KMS-11 (cell line): ENCODE data around the gene CTSF.
"Not testable (repeated sequence)": the region's sequence is repeated elsewhere in the genome, so short reads cannot be mapped to it uniquely, and the experiment has no call there.

Experiments
- H2AFZ ChIP-seq: fragments of 200-600 bp; sonication (generic); 2 replicates; pipeline ENCODE4 v1.6.1; 2016; ENCODE audit warnings: antibody characterized with exemption, mixed run types, low read depth
- H3K27ac ChIP-seq: fragments of 200-600 bp; sonication (generic); 2 replicates; pipeline ENCODE4 v1.6.1; 2016; ENCODE audit warnings: mild to moderate bottlenecking, mixed run types
- H3K27me3 ChIP-seq: fragments of 200-600 bp; sonication (generic); 2 replicates; pipeline ENCODE4 v1.6.1; 2017; ENCODE audit warnings: mild to moderate bottlenecking, low read depth, mixed run types, moderate library complexity; ENCODE audit not compliant: insufficient read depth
- H3K36me3 ChIP-seq: fragments of 200-600 bp; sonication (generic); 2 replicates; pipeline ENCODE4 v1.6.1; 2017; ENCODE audit warnings: mild to moderate bottlenecking, mixed run types; ENCODE audit not compliant: insufficient read depth
- H3K4me1 ChIP-seq: fragments of 200-600 bp; sonication (generic); 2 replicates; pipeline ENCODE4 v1.6.1; 2016; ENCODE audit warnings: mild to moderate bottlenecking, low read depth, mixed run types; ENCODE audit not compliant: poor library complexity, severe bottlenecking
- H3K4me2 ChIP-seq: fragments of 200-600 bp; sonication (generic); 2 replicates; pipeline ENCODE4 v1.7.0; 2016; ENCODE audit warnings: mild to moderate bottlenecking, mixed run types
- H3K4me3 ChIP-seq: fragments of 200-600 bp; sonication (generic); IDR thresholded peaks from 2 replicates; pipeline ENCODE4 v1.6.1; 2017; ENCODE audit warnings: low read depth, low read length, mixed read lengths; ENCODE audit not compliant: insufficient read depth
- H3K79me2 ChIP-seq: fragments of 200-600 bp; sonication (generic); 2 replicates; pipeline ENCODE4 v1.6.1; 2016; ENCODE audit warnings: low read depth, mixed run types; ENCODE audit not compliant: insufficient read depth
- H3K9ac ChIP-seq: fragments of 200-600 bp; sonication (generic); 2 replicates; pipeline ENCODE4 v1.6.1; 2016; ENCODE audit warnings: mild to moderate bottlenecking, mixed run types
- H4K20me1 ChIP-seq: fragments of 200-600 bp; sonication (generic); 2 replicates; pipeline ENCODE4 v1.6.1; 2016; ENCODE audit warnings: mild to moderate bottlenecking, mixed run types; ENCODE audit not compliant: insufficient read depth
- CTCF ChIP-seq: fragments of 200-600 bp; sonication (generic); conservative IDR thresholded peaks from 2 replicates; pipeline ENCODE4 v1.6.1; 2017; ENCODE audit warnings: low read depth, mild to moderate bottlenecking, antibody characterized with exemption, low read length, moderate library complexity, mixed read lengths

The CTSF gene

GRCh38 chr11:66542362-66542761 is 26.0 kb downstream of the CTSF start:
- Histone ChIP-seq H3K27me3 (no peaks in the 10 kb centered on the region; the same call in 1 of the 2 replicates), H2AFZ (no peak overlapping the region), H4K20me1 (no peaks in the 10 kb centered on the region), H3K79me2 (no peaks in the 10 kb centered on the region), H3K27ac (no peak overlapping the region), H3K4me3 (no peak overlapping the region), H3K36me3 (no peaks in the 10 kb centered on the region), H3K4me2 (no peak overlapping the region), H3K4me1 (peaks cover 17% of the 10 kb centered on the region), H3K9ac (no peak overlapping the region)
- no peak for TF ChIP-seq CTCF

- no peaks in the 10 kb centered on the region for H3K27me3 ChIP-seq
- H3K36me3 ChIP-seq: no peaks in the 10 kb centered on the region
- TF ChIP-seq CTCF: no peak
- no peak overlapping the region for H3K4me3 ChIP-seq
- H2AFZ ChIP-seq: no peak overlapping the region
- no peaks in the 10 kb centered on the region for H3K79me2 ChIP-seq
- no peak overlapping the region for H3K9ac ChIP-seq
- H3K4me2 ChIP-seq: no peak overlapping the region
- H3K4me1 ChIP-seq: peaks cover 17% of the 10 kb centered on the region
- no peaks in the 10 kb centered on the region for H4K20me1 ChIP-seq
- no peak overlapping the region for H3K27ac ChIP-seq
These were observed 26.5 kb downstream of the CTSF start for GRCh38 chr11:66541892-66542291.

GRCh38 chr11:66540598-66540997 is 27.8 kb downstream of the CTSF start:
- H3K4me2 ChIP-seq, H3K4me3 ChIP-seq: not testable (repeated sequence)

GRCh38 chr11:66539870-66540213 is 28.6 kb downstream of the CTSF start:
- Histone ChIP-seq H3K27me3 (no peaks in the 10 kb centered on the region), H3K9ac (no peak overlapping the region), H3K4me3 (no peak overlapping the region), H3K4me1 (peaks cover 5% of the 10 kb centered on the region), H2AFZ (no peak overlapping the region), H4K20me1 (no peaks in the 10 kb centered on the region), H3K27ac (no peak overlapping the region), H3K36me3 (no peaks in the 10 kb centered on the region), H3K4me2 (no peak overlapping the region), H3K79me2 (no peaks in the 10 kb centered on the region)
- no peak for TF ChIP-seq CTCF

More at GRCh38 chr11:66540598-66540997, 27.8 kb downstream of the CTSF start:
- H3K36me3 ChIP-seq, H3K9ac ChIP-seq, H3K27ac ChIP-seq, H3K27me3 ChIP-seq, H4K20me1 ChIP-seq, H2AFZ ChIP-seq, H3K79me2 ChIP-seq: not testable (repeated sequence)
- H3K4me1 ChIP-seq: peaks cover 11% of the 10 kb centered on the region

GRCh38 chr11:66539170-66539869 is 29.1 kb downstream of the CTSF start:
- Histone ChIP-seq H2AFZ (no peak overlapping the region), H3K79me2 (no peaks in the 10 kb centered on the region), H3K4me1 (peaks cover under 1% of the 10 kb centered on the region), H3K9ac (no peak overlapping the region), H3K4me2 (no peak overlapping the region), H3K27ac (no peak overlapping the region), H3K4me3 (no peak overlapping the region), H4K20me1 (no peaks in the 10 kb centered on the region), H3K27me3 (no peaks in the 10 kb centered on the region), H3K36me3 (no peaks in the 10 kb centered on the region)
- no peak for TF ChIP-seq CTCF
